ENCODE measurements around the gene RCC2. TPM values are rescaled to one million over a fixed set of nuclear protein-coding genes. Genes with fewer than 3 reads are reported as not detected.

Gene RCC2
- total RNA-seq, 1 donor from 2014 or later: 10.9 TPM

- Histone ChIP-seq H3K27ac (replicated peaks) (no peak overlapping the region), H3K4me1 (no peaks in the 10 kb centered on the region), H3K36me3 (no peaks in the 10 kb centered on the region), H3K27me3 (ENCODE audit: low read depth) (peaks cover 71% of the 10 kb centered on the region), H3K4me3 (no peak overlapping the region), H3K9me3 (replicated peaks) (no peaks in the 10 kb centered on the region)
- intact Hi-C loops (cut with micrococcal nuclease): no loop called here
- TF ChIP-seq CTCF (IDR thresholded peaks at IDR 0.05; ENCODE audit: borderline replicate concordance): no peak
- DNase-seq: no peak
Measured at GRCh38 chr1:17358557-17358956, 80.9 kb downstream of the RCC2 start.

Other genes with a start within 250 kb of the RCC2 start
- gene PADI1, start 234.5 kb downstream of the RCC2 start, total RNA-seq: not detected
- gene PADI3, start 190.6 kb downstream of the RCC2 start, total RNA-seq: not detected
- 0.22 TPM for gene PADI4, start 131.5 kb downstream of the RCC2 start, total RNA-seq
- gene PADI6, start 67.5 kb downstream of the RCC2 start, total RNA-seq: not detected
- gene ARHGEF10L, start 100.0 kb upstream of the RCC2 start, total RNA-seq: 59.1 TPM

Data from left ventricle myocardium inferior (tissue), 1 donor.